ENCODE results near the gene TMEM171.

Gene TMEM171

DNA sequence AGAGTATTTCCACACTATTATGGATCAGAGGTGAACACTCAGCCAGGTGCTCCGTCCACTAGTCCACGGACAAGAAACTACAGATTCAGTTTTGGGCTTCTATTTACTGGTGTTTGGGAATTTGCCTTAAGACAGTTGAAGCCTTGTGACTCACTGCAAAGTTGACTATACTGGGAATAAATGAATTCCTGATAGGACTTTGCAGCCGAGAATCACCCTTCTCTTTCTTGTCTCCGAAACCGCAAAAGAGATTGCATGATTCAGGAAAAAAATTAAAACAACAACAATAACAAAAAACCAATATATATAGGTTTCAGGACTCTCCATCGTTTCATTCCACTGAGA lies 716 bp downstream of the TMEM171 start:
- no peak for DNase-seq (ENCODE audit: low spot score)

DNA sequence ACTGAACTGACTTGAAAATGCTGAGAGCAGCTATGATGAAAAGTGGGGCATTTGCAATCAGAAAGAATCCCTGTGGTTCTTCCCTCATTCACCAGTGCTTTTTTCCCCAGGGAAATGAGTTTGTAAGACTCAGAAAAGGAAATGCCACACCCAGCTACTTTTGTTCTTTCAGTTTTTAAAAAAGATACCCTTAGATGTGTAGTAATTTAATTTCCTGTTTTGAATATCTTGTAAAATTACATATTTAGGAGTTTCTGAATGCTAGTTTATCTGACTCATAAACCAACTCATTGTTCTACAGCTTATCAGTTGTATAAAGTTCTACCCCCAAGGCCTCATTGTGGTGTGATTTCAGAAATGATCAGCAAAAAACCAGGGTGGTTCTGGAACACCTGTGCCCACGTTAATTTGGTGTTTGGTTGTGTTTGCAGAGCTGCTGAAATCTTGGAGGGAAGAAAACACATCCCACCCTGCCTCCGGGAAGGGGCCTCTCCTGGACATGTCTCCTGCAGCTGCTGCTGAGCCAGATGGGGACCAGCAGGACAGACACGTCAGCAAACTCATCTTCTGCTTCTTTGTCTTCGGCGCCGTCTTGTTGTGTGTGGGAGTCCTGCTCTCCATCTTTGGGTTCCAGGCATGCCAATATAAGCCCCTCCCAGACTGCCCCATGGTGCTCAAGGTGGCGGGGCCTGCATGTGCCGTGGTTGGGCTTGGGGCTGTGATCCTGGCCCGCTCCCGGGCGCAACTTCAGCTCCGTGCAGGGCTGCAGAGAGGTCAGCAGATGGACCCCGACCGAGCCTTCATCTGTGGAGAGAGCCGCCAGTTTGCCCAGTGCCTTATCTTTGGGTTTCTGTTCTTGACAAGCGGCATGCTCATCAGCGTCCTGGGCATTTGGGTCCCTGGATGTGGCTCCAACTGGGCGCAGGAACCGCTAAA lies 2.8 kb downstream of the TMEM171 start:
- DNase-seq (ENCODE audit: low spot score) = no peak

DNA sequence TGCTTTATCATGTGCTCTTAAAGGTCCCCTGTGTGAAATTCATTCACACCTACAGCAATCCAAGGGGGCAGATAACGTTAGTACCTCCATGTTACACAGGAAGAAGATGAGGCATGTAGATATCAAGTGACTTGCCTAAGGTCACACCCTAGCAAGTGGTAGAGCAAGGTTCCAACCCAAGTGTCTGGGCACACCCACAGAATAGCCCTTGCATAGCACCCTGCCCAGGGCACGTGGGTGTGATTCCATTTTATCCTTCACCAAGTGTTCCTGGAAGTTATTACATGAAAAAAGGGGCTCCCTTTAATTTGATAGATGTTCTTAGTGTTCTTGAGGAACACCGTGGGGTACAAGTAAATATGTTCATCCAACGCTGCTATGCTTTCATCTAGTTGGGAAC lies 4.9 kb downstream of the TMEM171 start:
- DNase-seq (ENCODE audit: low spot score) = no peak

DNA sequence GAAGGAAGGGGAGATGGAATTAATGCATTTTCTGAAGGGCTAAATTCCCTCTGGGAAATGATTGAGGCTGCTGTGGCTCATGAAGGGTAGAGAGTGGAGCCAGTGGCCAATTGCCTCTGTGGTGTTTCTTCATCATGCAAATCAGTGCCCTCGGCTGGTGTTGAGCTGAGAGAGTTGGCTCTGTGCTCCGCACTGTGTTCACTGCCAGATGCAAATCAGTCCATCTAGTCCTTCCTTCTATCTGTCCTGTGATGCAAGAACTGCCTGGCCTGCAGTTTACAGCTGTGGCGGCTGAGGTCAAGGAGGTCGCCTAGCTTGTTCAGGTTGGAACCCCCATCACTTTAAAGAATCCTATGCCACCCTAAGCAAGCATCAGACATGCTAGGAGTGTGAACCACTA lies 6.0 kb downstream of the TMEM171 start:
- DNase-seq (ENCODE audit: low spot score) = no peak

DNA sequence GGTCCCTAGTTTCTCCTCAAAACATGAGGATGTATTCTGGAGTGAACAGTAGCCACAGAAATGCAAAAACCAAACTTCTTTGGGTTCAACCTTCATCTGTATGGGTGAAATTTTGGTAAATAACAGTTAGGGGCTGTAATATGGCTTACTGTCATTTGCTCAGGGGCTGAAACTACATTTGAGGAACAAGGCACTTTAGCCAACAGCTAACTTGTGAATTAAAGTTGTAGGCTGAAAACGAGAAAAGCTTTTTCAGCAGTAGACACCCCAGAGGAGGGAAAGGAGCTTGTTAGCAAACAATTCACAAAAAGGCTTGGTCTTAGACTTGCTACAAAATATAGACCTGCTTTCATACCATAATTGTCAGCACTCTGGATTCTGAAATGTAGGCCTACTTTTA lies 6.6 kb downstream of the TMEM171 start:
- no peak for DNase-seq (ENCODE audit: low spot score)

DNA sequence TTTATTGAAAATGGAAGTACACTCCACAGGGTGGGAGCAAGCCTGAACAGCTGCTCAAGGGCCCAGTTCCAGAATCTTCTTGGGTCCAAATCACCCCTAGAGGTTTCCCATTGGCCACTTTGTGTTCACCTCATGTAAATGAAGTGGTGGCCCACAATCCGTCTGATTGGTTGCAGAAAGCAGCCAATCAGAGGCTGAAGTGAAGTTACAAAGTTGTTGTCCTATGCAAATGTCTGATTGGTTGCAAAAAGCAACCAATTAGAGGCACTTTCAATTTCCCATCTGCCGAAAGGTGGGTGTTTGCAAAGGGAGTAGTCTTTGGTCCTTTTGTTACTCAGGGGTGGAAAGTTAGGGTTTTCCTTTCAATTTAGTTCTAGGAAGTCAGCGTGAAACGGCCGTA lies 8.8 kb downstream of the TMEM171 start:
- no peak for DNase-seq (ENCODE audit: low spot score)

DNA sequence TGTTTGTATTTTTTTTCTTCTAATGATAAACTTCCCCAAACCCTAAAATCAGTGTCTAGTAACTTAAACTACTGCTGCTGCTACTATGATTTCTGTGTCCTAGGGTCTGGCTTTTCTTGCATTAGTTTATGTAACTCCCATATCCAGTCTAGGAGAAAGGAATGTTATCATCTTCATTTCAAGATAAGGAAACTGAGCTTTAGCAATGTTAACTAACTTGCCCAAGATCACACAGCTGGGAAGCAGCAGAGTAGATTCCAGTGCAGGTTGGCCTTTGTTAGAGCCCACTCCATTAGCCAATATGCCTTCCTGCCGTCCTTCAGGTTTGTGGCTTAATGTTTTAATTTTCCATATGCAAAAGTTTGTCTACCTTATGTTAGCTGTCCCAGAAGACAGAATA lies 10.4 kb downstream of the TMEM171 start:
- DNase-seq (ENCODE audit: low spot score) = no peak

DNA sequence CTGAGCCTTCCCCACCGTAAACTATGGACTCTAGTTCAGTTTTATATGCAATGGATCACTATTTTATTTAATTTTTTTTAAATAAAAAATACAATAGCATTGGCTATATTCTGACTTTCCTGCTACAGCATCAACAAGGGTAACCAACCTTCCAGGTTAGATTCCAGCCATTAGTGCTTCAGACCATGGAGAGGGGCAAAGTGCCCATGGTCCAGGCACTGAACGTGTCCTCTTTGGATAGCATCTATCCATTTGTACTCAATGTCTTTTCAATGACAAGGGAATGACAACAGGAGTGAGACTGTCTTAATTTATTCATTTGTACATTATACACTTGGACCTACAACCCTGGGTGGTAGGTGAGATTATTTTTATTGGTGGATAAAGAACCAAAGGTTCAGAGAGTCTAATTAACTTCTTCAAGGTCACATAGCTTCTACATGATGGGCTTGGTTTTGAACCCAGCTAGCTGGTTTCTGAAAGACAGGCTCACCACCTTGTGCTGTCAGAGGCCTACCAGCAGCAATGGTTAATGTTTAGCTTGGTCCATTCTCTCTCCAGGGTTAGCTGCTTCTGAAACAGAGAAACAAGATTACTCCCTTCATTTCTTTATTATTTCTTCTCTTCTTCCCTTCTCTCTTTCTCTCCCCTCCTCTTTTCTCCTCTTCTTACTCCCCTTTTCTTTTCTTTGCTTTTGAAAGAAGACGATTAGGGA lies 11.5 kb downstream of the TMEM171 start:
- DNase-seq (ENCODE audit: low spot score) = no peak

DNA sequence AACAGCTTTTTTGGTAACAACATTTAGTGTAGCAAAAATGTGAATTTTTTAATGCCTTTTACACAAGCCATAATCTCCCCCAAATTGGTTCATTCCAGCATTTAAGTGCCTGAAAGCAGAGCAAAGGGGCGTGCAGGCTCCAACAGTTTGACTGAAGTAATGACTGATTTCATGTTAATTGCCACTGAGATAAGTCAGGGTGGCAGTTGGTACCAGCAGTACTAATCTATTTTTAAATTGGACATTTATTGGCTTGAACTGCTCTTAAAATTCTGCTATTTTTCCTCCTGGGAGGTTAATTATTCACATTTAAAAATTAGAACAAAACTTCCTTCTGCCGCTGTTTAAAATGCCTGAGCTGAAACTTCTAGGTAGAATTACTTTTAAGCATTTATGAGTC lies 12.4 kb downstream of the TMEM171 start:
- DNase-seq (ENCODE audit: low spot score) = no peak

DNA sequence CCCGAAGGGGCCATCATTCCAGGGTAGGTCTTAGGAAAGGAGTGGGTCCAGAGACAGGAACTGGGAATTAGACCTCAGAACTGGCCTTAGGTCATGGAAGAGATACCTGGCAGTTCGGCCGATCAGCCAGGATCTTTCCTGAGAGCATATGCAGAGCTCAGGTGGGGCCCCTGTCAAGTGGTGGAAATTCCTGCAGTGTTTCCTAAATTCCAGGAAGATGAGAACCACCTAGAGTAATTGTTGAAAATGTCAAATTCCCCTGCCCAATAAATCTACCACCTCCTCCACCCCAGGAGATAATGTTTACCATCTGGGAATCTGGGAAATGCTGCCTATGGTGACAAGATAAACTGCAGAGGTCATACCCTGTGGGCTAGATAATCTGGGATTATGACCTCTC lies 14.6 kb downstream of the TMEM171 start:
- no peak for DNase-seq (ENCODE audit: low spot score)

DNA sequence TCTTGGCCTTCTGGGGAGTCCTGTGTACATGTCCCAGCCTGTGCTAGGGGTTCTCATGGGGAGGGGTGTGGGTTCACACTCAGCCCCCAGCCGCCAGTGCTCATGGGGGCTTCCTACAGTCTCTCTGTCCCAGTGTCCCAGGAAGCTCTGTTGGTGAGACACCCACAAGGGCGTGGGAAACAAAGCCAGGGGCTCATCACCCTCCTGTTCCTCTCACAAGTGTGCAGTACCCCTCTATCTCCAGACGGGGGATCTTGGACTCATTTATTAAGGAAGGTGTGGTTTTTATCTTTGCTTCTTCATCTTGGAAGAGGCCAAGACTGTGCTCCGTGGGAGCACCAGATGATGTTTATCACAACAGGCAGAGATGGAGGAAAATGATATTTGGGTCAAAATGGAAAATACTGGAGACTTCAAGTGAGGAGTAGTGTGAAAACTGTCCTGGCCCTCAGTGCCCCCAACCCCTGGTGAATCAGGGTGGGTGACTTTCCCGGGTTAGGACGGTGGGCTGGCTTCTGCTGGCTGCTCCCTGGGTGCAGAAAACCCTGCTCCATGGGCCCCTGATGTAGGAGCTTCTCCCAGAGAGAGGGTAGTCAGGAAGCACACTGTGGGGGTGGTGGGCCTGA lies 15.2 kb downstream of the TMEM171 start:
- DNase-seq (ENCODE audit: low spot score) = no peak

DNA sequence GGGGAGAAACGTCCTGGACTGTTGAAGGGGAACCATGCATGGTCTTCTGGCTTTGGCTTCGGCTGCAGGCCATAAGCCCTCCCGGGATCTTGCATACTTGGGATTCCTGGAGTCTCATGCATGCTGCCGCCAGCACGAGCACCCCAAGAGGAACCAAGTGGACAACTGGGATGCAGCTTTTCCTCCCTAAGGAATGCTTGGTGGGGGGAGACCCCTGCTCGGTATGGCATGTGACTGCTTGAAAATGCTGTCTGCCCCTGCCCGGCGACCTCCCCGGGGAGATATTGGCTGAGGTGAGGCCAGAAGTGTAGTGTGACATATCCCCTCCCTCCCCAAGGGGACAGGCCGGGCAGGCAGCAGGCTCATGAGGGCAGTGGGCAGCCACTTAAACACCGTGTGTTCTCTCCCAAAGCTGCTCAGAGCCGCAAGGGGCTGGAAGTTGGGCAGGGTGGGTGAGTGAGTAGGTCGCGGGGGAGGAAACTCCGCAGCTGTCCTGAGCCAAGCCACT lies 15.7 kb downstream of the TMEM171 start:
- no peak for DNase-seq (ENCODE audit: low spot score)

DNA sequence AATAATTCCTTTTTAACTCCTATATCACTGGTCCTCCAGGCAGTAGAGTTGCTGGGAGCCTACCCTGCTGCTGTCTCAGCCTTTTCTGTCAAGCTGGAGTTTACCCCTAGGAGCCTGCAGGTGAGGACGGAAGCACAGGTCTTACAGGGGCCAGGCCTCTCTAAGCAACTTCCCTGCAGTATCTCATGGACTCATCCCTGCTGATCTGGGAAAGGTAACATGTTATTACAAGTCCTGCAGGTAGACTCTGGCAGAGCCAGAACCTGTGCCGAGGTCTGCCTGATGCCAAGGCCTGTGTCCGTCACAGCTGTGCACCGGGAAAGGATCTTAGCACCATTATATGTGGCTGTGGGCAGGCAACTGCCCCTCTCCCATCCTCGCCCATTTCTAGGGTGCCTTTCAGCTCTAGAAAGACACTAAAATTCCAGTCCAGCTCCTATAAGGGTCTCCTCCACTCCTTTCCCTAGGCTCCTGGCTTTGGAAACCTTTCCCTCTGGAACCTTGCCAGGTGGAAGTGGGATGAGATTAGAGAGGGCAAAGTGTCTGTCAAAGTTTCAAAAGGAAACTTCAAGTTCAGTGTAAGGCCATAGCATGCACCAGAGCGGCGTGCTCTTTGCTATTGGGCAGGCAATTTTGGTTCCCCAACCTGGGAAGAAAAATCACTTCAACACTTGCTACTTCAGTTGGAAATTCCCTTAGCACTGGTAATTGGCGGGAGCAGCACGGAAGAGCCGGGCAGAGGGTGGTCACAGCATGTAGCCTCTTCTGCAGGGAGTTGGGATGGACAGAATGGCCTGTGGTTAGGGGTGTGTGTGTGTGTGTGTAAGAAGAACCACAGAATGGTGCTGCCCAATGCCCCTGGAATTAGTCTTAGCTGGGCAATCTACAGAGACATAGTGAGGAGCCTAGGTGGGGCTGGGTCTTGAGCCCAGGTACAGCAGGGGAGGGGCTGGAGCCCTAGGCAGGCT lies 17.5 kb downstream of the TMEM171 start:
- no peak for DNase-seq (ENCODE audit: low spot score)

DNA sequence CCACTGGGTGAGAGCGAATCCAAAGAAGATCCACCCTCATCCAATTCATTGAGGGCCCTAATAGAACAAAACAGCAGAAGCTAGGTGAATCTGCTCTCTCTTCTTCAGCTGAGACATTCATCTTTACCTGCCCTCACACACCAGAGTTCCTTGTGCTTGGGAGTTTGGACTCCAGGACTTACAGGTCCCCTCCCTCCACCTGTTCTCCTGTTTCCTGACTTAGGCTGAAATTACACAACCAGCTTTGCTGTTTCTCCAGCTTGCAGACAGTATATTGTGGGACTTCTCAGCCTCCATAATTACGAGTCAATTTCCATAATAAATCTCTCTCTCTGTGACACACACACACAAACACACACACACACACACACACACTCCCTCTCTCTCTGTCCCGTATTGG lies 19.1 kb downstream of the TMEM171 start:
- no peak for DNase-seq (ENCODE audit: low spot score)

DNA sequence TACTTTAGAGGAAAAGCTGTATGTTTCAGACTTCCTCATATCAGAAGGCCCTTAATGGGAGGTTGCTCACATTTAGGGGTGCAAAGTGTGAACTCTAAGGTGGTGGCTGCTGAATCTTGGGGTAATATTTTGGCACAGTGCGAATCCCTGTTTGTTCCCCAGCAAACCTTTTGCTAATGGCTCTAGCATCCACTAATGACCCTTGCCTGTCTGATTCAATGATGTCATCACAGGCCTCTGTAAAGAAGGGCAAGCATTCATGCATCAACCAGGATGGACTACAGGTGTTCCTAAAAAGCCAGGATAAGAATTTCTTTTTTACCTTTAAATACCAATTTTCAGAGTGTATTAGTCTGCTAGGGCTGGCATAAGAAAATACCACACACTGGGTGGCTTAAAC lies 20.4 kb downstream of the TMEM171 start:
- no peak for DNase-seq (ENCODE audit: low spot score)

DNA sequence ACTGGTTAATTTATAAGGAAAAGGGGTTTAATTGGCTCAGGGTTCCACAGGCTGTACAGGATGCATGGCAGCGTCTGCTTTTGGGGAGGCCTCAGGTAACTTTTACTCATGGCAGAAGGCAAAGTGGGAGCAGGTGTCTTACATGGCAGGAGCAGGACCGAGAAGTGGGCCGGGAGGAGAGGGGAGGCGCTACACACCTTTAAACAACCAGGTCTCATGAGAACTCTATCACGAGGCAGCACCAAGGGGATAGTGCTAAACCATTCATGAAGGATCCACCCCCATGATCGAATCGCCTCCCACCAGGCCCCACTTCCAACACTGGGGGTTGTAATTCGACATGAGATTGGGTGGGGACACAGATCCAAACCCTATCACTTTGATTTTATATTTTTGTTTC lies 21.7 kb downstream of the TMEM171 start:
- no peak for DNase-seq (ENCODE audit: low spot score)

DNA sequence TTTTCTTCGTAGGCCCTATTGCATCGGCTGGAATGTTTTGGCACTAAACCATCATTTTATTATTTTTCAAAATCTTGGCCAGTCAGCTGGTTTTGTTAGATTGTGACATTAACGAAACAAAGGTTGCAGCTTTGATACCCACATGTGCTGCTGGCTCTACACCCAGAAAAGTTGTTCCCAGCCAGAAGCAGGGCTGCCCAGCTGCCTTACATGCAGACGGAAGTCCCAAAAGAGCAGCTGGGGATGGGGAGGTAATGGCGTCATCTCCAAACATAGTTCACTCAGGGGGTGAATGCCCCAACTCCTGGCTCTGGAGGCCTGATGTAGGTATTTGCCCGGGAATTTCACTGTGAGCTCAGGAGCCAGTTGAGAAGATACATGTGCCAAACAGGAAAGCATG lies 23.3 kb downstream of the TMEM171 start:
- DNase-seq (ENCODE audit: low spot score) = no peak

DNA sequence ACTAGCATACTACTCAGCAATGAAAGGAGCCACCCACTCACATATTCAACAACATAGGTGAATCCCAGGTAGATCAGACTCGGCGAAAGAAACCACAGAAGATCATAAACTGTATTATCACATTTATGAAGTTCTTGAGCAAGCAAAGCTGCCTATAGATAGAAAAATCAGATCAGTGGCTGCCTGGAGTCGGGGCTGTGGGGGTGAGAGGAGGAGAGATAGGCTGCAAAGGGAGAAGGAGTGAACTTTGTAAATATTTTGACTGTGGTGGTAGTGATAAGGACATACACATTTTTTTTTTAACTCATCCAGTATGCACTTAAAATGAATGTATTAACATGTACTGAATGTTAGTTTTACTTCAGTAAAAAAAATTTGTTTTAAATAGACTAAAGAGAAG lies 29.2 kb downstream of the TMEM171 start:
- DNase-seq (ENCODE audit: low spot score) = no peak

DNA sequence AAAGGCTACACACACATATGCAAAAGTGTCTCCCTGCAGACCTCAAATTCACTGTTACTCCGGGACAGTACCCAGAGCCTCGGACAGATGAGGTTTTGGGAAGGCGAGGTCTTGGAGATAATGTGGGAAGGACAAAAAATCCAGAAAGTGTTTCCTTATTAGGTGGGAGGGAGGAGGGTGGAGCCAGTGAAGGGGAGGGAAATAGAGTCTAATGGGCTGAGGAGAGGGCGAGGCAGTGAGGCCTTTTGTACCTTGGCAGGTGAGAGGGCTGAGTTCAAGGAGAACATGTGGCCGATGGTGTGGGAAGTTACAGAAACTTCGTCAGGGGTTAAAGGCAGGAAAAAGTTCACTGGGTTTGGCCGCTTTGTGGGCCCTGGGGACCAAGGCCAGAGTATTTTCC lies 30.5 kb downstream of the TMEM171 start:
- no peak for DNase-seq (ENCODE audit: low spot score)

DNA sequence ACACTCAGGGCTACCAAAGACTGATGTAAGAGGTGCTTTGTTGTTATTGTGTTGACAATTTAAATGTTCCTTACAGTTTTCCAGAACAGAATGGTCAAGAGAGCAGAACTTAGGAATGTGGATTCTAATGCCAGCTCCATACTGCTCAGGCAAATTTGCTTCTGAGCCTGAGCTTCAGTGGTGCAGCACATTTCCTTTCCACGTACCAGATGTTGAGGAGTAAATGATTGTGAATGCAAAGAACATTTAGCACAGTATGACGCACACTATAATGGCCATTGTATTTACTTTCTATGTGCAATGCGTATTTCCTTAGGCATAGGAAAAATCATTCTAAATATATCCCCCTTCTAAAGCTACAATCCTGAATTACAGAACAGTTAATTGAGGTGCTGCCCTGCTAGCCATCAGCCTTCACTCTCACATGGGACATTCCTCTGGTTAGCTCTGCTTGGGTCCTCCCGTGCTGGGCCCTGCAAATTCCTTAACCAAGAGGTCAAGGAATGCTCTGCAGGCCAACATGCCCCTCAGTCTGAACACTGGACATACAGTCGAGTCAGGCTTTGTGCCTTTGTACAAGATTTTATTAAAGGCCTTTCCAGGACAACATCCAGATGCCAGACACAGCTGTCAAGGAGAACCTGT lies 31.5 kb downstream of the TMEM171 start:
- DNase-seq (ENCODE audit: low spot score) = no peak
